G401.6 (cell line): ENCODE measurements around the gene CBX2.

Source experiments
- FAIRE-seq: peaks from 2 replicates; lab custom pipeline; 2012; peaks lifted over from hg19 to GRCh38; lab: Jason Lieb, UNC

The CBX2 gene

DNA sequence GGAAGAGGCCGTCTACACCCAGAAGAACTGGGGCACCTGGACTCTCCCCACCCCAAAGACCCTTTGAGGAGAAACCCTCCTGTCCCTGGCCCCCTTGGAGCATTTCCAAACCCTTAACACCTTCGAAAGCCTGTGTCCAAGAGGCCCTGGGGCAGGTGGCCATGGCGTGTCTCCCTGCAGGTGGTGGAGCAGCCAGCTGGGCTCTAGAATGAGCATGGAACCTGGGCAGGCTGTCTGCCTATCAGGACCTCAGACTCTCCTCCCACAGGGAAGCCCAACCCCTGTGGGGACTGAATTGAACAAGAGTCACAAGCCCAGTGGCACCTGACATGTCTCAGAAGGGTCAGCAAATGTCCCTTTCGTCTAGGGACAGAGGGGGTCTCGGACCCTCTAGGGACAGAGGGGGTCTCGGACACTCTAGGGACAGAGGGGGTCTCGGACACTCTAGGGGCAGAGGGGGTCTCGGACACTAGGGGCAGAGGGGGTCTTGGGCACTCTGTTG, 52.9 kb downstream of the CBX2 start:
- no peak for FAIRE-seq

DNA sequence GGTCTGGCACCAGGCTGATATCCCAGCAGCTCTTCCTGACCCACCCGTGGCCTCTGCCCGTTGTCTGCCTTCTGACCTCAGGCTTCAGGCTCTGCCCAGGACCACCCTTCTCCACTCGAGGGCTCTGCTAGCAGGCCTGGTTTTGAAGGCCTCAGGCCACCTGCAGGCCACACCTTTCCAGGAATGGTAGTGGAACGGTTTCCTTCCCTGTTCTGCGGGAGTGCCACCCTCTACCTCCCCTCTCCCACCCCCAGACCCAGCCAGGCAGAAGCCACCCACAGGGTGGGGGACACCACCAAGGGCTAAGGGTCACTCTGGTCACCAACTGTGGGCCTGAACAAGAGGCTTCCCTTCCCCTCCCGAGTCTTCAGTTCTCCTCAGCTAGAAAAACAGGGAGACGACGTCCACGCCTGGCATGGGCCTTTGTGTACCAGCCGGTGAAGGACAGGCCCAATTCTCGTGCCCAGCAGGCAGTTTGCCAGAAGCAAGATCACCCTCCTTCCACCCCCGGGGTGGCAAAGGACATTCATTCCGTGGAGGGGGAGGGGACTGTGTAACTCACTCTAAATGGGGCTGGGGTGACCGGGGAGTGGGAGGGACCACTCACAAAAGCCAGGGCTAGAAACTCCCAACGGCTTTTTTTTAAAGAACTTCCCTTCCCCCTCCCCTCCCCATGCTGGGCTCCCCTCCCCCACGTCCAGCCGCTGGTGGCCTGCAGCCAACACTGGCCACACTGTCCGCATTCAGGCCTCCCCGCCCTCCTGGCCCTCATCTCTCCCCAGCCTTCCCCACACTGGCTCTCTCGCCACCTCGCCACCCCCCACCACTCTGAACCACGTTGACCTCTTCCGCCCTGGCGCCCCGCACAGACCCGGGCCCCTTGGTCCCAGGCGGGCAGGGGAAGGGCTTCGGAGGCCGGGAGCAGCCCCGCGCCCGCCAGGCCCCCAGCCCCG, 53.6 kb downstream of the CBX2 start:
- FAIRE-seq = no peak

DNA sequence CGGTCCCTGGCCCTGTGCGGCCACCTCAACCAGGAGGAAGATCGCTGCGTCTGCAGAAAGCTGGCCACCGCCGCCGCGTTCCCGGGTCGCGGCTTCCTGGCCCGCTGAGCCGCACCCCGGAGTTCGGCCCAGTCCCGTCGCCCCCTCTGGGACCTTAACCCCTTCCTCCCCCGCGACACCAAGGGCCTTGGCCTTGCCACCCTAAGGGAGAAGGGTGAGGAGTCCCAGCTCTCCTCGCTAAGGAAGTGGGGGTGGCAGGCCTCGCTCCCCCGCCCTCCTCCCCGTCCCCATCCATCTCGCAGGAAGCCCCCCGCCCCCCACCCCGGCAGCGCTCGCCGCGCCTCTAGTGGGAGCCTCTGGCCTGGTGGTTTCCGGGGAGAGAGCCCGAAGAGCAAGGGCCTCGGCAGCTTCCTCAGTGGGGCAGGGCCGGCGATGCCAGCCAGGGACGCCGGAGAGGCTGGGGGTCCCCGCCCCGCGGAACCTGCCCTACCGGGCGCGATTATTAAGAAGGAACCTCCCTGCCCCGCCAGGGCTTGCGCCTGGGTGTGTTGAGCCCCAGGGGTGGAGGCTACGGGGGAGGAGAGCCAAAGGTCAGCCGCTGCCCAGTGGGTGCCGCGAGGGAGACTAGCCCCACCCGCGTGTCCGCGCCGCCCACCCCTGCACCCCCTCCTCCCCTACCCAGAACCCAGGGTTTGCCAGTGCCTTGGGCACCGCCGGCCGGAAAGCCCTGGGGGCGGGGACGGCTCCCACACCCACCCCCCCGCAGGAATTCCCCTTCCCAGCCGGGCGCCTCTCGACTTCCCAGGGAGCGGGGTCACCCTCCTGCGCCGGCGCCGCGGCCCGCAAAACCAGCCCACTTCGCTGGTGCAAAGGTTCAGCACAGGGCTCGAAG, 54.5 kb downstream of the CBX2 start:
- no peak for FAIRE-seq

DNA sequence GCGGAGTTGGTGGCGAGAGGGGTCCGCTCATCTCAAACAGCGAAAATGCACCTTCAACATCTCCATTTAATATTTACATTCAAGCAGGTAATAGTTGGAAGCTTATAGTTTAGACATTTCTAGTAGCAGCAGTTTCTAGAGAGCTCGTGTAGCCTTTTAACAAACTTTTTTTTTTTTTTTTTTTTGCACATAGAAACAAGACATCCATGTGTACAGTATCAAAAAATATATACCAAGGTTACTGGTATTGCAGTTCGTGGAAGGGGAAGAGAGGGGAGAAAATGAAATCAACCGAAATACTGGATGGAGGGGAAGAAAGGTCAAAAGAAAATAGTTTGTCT, 55.1 kb downstream of the CBX2 start:
- FAIRE-seq = no peak

DNA sequence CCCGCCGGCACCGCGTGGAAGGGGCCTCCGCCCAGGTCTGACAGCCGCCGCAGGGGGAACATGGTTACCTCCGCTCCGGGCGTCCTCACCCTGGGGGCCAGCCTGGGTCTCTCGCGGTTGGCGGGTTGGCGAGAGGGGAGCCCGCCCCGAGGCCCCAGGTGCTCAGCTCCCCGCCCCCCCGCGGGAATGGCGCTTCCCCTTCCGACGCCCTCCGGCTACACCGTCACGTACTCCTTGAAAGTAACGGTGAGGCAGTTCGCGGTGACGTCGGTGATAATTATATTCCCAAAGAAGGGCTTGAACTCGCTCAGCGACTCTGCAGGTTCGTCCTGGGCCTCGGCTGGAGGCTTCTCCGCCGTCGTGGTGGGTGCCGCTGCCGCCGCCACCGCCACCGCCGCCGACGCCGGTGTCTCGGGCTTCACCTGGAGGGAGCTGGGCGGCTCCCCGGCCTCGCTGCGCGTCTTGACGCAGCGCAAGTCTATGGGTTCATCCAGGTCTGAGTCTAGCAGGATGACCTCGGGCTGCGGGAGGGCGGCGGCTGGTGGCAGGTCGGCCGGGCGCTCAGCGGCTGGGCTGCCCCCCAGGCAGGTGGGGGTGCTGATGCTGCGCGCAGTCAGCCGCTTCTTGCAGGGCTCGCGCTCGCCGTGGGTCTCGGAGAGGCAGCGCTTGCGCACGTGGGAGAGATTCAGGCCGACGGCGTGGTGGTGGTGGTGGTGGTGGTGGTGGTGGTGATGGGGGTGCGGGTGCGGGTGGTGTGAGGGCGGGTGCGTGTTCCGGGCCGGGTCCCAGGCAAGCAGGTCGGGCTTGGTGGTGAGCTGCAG, 56.0 kb downstream of the CBX2 start:
- no peak for FAIRE-seq

DNA sequence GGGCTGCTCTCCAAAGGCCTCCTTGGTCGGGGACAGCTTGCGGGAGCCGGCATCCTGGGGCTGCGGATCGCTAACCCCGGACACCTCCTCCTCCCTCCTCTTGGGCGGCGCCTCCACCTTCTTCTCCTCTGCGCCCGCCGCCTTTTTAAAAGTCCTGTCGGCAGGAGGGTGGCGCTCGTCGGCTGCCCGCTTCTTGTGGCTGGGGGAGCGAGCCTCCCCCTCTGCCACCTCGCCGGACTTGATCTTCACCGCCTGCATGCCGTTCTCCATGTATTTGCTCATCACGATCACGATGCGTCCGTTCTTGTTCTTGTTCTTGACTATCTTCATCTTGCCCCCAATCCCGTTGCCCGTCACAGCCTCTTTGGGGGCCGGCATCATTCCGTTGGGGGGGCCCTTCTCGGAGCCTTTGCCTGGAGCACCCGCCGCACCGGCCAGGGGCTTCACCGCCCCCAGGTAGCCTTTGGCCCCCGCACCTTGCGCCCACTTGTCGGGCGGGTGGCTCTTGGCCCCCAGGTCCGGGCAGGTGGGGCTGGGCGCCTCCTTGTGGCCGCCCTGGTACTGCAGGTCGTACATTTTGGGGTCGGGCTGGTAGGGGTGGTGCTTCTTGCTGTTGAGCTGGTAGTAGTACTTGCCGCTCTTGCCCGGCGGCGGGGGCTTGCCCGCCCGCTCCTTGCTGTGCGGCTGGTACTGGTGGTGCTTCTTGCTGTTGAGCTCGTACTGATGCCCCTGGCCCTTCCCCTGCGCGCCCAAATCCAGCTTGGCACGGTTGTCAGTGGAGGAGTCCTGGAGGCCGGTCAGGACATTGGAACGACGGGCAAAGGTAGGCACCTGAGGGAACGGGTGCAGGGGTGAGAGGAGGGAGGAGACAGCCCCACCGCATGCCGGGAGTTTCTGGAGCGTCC, 56.9 kb downstream of the CBX2 start:
- FAIRE-seq = no peak

DNA sequence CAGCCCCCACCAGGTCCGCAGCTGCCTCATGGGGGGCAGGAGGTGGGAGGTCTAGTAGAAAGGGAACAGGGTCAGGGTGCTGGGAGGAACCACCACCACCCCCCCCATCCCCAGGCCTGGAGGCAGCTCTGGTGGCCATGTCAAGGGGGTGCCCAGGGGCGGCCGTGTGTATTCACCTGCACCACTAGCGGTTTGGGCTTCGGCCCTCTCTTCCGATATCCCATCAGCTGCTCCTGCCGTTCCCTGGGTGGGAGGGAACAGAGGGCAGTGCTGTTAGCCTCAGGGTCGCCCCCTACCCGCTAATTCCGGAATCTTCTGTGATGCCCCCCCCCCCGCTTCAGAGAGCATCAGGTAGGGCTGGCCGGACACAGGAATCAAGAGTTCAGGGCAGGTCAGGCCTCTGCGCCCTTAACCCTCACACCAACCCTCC, 57.5 kb downstream of the CBX2 start:
- no peak for FAIRE-seq

DNA sequence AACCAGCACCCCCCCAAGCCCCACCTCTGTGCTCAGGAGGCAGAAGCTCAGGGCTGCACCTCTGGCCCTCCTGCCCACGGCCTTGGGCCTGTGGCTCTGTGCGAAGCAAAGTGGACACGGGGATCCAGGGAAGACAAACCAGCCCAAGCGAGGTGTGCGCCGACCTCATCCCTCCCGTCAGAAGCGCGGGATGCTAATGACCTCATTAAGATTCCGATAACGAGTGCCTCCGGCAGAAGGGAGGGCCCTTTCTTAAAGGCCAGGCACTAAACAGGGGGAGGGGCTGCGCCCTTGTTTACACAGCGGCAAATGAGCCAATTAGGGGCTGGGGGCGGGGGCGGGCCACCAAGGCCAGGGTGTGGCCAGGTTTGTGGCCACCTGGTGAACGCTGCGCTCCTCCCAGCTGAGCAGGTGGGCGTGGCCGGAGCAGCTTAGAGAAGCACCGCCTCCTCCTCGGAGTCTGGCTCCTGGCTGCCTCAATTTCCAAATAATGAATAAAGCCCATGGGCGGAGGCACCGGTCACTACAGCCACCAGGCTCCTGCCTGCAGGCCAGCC, 58.1 kb downstream of the CBX2 start:
- FAIRE-seq = no peak

DNA sequence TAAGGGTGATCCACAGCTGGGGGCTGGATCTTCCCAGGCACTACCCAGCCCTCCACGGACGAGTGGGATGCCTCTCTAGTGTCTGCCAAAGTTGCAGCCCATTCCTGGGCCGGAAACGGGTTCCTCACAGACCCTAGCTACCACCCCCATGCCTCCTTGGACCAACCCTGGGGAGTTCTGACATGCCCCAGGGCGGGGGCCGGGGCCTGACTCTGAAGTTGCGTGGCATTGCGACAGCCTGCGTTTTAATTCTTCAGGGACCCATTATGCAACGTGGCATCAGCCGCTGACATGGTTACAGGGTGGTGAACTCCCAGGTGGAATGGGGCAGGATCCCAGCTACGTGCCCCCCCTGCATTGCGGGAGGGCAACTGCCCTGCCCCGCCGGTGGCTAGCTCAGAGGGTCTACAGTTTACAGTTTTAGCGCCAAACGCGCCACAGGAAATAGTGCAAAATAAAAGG, 58.6 kb downstream of the CBX2 start:
- no peak for FAIRE-seq

DNA sequence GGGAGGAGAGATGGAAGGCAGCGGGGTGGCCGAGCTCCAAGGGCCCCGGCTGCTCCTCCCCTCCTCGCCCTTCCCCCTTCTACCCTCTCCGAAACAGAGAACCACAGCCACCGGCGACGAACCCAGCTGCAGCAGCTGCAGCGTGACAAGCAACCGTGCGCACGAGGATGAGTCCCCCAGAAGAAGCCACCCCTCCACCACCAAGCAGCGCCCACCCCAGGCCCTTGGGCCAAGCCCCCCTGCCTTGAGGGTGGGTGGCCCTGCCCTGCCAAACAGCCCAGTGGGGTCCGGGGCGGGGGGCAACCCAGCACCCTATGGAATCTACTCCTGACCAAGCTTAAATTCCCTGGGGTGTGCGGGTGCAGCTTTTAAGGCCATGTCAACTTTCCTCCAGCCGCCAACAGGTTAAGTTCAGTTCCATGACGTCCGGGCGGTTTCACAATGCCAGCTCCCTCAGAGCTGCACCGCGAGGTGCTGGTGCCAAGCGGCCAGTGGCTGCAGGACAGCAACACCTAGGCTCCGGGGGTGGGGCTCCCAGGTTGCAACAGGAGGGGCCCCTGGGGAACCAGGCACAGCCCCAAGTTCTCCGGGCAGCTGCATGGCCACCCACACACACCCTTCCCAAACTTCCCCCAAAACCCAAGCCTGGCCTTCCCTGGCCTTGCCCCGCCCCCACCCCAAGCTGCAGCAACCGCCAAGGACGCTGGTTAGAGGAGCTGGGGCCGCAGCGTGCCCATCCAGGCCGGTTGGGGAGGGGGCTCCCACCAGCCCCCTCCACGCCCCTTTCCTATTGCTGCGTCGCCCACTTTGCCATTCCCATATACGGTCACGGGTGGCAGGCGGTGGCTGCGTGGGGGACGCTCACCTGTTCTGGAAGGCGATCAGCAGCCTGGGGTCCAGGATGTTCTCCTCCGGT, 59.3 kb downstream of the CBX2 start:
- no peak for FAIRE-seq
